Limb (tissue), 2 donors: ENCODE data around the gene HSD11B2.
A peak's percentile ranks its signal among the peaks of the same experiment; 100 is the strongest.

Source experiments
- DNase-seq, 2 donors: peaks; one replicate each; pipeline ENCODE4 v3.0.0-alpha.2; 2016; ENCODE audit errors: extremely low spot score in 2 of 2

HSD11B2 gene

DNA sequence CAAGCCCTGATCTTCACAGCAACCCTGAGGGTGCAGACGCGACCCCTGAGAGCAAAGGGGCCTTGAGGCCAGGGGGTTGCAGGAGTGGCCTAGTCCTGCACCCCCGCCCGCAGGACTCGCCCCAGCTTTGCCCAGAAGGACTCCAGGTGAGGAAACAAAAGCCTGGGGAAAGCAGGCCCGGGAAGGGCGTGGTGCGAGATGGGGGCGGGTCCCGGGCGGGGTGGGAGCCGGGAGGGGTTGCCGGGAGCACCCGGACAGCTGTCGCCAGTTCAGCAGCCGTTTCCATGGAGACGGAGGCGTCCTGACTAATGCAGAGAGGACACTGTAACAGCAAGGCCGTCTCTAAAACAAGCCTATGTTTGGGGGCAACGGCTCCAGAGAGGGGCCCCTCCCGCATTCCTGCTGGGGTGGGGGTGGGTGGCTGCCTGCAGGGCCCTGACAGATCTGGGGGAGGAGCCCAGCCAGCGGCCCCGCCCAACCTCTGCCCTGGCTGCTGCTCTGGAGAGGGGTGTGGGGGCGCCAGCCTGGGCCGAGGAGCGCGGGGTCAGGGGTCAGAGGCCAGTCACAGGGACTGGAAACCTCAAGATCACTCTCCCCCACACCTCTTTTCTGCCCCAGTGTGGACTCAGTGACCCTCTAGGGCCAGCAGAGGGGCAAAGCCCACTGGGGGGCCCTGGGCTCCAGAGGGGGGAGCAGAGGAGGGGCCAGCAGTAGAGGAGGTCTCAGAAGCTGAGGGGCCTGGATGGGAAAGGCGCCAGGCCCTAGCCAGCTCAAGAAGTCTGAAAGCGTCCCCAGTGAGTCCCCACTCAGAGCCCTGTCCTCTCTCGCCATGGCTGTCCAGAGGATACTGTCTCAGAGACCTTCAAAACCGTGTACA is 34.5 kb upstream of the HSD11B2 start:
- peak; percentile 86 to 90 for DNase-seq

DNA sequence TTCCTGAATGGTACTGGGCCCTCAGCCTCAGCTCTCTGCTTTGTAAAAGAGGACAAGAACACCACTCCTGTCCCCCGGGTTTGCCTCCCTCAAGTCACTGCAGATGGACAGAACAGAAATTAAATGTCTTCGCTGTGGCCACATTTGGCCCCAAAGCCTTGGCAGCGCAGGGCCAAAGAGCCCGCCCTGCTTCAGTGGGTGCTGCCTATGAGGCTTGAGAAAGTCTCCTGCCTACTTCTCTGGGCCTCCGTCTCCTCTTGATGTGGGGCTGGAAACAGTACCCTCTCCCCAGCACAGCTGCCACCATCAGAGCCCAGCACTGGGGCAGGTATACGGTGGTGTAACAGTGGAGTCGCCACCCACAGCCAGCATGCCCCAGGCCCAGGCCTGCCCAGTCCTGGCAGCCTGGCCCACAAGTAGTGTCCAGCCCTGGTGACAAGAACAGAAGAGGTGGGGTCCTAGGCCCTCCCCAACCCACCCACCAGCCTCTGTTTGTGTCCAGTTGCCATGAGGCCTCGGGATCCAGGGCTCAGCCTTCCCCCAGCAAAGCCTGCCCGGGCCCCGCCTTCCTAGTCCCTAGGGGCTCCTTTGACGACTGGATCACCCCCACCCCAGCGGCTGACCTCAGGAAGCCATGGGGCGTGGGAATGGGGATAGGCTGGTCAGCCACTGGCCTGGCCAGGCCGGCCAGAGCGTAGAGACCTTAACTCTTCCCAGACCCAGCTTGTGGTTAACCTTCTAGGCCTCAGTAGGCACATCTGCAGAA is 33.7 kb upstream of the HSD11B2 start:
- DNase-seq: no peak

DNA sequence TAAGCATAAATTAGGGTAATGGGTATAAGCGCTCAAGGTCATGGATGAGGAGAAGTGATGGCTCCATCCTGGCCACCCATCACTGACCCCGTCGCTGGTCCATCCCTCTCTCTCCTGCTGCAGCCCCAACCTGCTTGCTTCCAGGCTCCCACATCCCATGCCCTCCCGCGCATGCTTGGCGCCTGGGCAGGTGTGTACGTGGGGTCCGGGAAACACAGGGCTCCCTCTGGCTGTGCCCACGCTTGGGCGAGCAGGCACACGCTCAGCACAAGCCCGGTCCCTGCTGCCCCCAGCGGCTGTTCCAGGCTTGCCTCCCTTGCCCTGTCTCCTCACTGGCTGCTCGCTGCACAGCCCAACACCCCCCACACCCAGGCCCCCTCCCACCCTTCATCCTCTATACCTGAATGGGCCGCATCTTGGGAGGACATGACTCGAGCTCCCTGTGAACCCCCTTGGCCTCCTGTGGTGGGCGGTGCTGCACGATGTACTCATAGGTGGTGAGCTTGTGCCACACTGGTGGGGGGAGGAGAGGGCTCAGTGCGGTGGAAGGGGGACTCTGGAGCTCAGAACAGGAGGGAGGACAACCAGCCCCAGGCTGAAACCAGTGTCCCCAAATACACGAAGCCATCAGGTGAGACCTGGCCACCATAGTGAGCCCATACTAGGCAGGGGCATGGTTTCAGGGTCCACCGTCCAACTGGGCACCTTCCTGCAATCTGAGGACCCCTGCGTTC is 32.9 kb upstream of the HSD11B2 start:
- DNase-seq: no peak

DNA sequence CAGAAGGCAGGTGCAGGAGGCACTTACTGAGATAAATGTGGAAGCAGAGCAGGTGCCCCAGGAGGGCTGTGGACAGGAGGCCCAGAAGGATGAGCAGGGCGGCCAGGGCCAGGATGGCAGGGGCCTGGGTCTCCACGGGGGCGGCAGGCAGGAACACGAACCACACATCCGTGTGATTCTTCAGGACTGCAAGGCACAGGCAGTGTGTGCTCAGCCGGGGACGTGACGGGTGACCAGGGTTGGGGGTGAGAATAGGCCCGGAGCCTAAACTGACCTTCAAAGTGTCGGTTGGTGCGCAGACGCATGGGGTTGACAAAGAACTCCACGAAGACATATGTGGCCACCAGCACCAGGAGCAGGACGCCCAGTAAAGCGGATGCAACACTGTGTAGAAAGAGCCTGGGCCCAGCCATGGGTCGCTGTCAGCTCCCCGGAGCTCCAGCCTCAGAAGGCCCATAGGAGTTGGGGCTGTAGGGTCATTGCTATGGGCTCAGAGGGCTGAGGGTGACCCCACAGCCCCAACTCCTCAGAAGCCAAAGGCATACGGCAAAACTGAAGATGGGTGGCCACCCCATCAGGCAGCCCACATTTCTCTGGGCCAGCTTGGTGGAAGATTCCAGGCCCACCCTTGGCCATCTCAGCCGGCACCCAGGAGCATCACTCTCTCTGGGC is 32.2 kb upstream of the HSD11B2 start:
- no peak for DNase-seq

DNA sequence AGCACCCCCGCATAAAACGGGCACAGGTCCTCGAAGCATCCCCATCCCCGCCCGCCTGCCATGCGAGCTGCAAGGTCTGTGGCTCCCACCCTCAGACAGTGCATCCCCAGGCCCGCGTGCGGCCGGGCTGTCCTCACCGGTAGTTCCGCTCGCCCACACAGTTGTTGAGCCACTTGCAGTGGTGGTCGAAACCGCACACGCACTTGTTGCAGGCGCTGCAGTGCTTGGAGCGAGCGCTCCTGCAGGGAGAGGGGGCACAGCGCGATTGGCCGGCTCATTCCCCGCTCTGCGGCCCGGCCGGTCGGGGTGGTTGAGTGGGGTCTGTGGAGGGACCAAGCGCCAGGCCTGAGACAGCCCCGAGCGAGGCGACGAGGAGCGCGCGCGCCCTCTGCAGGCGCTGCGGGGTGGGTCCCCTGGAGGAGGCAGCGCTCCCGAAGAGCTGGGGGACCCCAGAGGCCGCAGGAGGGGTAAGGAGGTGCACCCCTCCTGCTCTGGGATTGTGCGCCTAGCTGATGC is 31.6 kb upstream of the HSD11B2 start:
- peak; percentile 61 to 80 for DNase-seq

DNA sequence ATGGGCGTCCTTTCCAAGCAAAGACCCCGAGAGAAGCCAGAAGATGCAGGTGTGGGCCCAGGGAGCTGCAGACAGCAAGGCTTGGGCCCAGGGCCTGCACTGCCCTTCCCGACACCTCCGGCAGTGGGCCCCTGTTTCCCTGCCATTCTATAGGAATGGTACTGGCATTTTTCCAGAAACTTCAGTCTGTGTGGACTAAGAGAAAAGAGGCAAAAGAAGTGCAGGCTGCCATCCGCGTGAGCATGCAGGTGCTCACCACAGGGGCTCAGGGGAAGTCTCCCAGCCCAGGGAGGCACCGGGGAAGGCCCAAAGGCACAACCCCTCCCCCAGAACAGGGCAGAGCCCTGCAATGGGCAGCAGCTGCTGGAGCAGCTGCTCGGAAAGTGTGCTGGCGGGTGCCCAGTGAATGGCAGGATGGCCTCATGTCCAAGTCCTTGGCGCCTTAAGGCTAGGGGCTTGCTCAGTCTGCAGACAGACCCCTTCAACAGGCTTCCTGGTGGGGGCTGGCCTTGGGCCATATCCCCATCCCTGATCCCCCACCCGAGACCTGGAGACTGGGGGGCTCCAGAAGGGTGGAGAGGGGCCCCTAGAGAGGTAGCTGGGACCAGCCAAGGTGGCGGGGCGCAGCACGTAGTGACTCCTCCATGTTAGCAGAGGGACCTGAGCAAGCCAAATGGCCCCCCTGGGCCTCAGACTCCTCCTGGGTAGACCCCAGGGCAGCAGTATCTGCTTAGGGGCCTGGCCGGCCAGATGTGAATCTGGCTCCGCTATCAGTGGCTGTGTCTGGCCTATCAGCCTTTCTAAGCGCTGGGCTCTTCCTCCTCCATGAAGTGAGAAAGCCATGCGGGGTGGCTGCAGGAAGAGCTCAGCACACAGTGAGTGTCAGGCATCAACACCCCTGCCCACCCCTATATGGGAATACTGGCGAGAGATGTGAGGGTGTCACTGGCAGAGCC is 30.9 kb upstream of the HSD11B2 start:
- DNase-seq: peak; percentile 50 to 69

DNA sequence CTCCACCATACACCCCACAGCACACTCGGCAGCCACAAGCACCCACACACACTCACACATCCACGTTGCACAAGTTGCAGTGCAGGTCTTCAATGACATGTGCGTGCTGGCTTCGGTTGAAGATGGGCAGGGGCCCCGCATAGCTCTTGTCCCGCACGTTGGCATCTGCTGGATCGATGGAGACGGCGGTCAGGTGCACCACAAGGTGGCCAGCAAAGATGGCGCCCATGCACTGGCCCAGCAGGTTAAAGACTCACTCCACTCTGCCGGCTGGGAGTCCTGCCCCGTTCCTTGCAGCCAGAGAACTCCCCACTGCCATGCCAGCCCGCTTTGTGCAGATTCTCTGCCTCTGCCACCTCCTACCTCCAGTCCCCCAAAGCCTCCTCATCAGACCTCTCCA is 30.0 kb upstream of the HSD11B2 start:
- no peak for DNase-seq

DNA sequence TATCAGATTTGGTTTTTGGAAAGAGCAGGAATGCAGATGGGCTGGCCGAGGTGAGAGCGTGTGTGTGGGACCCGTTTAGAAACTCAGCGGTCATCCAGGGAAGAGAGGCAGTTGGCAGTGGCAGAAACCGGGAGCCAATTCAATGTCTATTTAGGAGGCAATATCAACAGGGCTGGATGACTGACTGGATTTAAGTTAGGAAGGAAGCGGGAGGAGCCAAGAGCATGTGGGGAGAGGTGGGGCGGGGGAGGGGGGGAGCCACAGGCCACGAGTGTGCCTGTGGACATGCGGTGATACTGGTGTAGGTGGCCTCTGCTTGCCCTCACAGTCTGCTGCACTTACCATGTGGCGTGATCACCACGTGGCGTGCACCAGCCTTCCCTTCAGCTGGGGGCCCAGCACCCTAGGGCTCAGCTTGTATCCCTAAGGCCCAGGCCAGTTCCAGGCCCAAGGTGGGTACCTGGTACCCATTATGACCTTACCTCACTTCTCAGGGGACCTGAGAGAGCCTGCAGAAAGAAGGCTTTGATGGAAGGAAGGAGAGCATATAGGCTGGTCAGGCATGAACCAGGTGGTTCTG is 26.9 kb upstream of the HSD11B2 start:
- no peak for DNase-seq

DNA sequence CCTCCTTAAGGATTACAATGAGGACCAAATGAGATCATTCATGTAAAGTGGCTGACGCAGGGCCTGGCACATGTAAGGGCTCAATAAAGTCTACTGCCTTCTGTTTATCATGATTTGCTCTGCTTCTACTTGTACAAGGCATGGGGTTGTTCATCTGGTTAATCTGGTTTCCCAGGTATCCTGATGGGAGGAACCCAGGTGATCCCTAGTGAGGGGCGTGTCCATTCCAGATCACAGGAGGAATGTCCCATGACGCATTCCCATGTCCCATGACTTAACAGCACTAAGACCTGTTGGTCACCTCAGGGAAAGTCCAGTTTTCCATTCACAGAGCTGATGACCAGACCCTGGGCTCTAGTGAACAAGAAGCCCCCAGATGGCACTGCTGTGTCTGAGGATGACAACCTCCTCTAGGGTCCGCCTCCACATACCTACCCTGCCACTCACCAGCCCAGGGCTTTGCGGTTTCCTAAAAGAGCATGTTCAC is 26.1 kb upstream of the HSD11B2 start:
- DNase-seq: no peak

DNA sequence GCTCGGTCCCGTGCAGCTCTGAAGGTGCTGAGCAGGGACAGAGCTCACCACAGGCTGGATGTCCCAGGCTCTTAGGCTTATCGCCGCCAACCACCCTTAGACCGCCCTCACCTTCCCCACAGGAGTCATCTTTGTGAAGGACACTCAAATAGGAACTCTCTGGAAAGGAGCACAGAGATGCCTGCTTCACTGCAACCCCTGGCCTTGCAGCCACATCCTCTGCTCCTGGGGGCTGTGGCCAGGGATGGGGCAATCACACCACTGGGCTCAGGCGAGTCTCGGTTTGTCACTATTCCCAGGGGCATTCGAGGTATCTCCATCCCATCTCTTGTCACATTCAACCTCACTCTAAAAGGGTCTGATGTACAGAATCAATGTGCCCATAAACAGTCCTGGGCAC is 25.6 kb upstream of the HSD11B2 start:
- no peak for DNase-seq

DNA sequence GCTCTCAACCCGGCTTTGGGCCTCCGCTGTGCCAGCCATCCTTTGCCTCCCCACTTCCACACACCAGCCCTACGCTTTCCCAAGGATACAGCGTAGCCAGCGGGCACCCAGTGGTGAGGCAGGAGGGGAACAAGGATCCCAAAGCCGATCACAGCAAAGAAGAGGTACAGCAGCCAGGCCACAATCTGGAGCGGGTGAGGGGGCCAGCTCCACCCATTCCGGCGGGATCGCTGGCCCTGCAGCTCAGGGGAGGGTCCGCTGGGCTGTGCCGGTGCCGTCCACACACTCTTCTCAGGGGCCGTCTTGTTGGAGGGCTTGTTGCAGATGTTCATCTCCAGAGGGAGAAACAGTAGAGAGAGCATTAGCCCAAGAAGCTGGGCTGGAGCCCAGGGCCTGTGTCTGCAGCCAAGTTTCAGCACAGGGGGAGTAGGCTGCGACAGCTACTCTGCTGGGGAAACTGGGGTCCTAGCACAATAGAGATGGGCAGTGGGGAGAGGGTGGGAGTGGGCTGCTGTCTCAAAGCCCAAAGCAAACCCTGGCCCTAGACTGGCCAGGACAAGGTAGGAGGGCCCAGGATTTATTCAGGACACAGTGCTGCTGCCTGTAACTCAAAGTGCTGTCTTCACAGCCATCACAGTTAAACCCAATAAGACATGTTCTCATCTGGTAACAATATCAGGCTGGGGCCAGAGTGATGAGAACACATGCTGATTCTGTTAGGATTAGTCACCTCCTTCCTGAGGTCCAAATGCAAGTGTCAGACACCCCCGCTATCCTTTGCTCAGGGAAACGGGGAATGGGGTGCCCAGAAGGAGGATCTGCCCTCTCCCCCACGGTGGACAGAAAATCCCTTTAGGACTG is 24.6 kb upstream of the HSD11B2 start:
- peak in 1 of 2 donors; percentile 56 for DNase-seq

DNA sequence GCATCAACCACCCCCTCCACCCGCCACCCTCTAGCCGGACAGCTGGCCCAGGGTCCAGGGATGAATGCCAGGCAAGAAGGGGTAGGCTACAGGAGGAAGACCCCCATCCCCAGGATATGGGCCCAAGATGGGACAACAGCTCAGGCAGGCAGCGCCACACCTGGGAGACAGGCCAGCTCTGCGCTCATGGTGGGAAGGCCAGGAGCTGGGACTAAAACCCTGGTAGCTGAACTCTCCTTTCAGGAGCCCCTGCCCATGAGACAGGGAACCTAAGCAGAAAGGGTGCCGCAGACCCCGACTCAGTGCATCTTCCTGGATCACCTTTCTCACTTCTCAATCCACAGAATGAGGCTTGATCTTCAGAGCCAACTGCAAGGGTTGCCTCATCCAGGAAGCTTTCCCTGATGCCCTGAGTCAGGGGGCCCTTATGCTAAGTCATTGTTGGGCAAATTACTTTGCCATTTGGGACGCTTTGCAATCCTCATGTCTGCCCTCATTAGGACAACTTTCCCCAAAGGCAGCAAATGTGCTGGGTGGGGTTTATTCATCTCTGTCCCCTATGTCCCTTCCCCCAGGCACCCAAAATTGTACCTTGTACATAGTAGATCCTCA is 23.6 kb upstream of the HSD11B2 start:
- DNase-seq: no peak

DNA sequence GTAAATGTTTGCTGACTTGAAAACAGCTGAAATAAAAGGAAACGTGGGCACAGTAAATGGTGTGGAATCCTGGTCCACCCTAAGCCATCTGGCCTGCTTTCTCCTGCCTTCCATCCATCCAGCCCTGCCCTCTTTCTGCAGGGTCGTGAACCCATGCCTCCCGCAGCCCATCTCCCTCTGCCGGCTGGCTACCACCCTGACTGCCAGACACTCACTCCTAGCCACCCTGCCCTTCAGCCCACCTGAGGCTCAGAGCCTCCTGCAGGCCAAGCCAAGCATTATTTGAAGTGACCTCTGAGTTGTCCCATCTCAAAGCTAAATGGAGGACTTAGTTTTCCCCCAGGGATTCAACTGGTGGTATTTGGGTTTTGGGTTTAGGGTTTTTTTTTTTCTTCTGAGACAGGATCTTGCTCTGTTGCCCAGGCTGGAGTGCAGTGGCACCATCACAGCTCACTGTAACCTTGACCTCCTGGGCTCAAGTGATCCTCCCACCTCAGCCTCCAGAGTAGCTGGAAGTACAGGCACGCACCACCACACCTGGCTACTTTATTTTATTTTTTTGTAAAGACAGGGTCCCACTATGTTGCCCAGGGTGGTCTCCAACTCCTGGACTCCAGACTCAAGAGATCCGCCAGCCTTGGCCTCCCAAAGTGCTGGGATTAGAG is 23.0 kb upstream of the HSD11B2 start:
- no peak for DNase-seq

DNA sequence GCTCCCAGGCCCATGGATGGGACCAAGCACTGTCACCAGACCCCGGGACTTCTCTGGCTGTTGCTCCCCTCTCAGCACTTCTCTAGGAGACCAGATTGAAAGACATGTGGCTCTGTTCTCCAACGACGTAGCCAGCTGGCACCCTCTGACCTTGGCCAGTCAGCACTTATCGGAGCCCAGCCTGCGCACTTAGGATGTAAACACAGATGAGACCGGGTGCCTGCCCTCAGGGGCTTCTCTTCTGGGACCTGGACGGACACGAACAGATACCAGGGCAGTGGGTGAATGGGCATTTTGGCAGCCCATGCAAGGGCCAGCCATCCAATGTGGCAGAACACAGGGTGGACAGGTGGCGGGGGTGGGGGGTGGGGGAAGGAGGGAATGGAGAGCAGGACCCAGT is 21.3 kb upstream of the HSD11B2 start:
- DNase-seq: no peak

DNA sequence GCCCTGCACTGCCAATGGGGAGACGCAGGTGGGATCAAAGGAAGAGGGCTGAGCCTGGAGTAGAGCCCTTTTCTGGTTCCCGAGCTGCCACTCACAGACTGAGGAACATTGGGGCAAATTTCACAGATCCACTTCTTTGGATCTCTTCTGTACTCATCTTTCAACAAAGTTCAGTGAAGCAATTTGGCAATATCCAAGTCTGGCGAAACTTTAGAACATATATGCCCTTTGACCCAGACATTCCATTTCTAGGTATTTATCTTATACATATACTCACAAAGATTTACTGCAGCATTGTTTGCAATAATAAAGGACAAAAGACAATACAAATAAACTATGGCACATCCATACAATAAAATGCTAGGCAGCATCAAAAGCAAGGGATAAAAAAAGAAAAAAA is 19.6 kb upstream of the HSD11B2 start:
- no peak for DNase-seq

DNA sequence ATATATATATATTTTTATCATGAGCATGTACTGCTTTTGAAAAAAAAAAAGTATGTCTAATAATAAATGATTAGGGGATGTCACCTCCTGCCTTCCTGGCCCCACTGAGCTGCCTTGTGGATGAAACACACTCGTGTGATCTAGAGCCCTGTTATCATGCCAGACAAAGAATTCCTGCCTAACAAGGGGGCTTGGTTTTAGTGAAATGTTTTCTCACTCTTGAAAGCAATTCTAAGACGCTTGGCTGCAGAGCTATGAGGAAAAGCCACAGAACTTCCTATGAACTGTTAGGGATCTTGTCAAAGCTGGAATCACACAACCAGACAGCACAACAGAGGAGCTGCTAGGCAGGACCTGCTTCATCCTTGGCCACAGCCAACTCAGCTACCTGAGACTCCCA is 18.6 kb upstream of the HSD11B2 start:
- DNase-seq: no peak
